ENCODE data around the gene ANKRD12.

DNA sequence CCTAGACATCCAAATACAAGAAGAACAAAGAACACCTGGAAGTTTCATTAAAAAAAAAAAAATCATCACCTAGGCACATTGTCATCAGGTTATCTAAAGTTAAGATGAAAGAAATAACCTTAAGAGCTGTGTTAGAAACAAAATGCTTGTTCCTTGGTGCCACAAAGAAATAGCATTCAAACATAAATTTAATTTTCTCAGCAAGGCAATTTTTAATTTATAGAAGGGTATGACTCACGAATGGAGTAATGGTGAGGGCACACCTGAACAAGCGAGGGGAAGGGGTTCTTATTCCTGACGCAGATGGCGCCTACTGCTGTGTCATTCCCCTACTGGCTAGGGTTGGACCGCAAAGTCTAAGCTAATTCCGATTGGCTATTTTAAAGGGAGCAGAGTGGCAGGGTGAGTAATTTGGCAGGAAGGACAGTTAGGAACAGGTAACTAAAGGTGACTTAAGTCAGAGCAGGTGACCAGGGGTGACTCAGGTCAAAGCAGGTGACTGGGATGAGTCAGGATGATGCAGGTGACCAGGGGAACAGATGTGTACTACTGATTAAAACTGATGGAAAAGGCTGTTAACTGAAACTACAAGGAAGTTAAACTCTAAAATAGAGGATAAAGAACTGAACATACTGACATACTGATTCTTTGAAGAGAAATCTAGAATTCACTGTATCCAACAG is 167.9 kb downstream of the ANKRD12 start:
- TF ChIP-seq, protein P1, sequence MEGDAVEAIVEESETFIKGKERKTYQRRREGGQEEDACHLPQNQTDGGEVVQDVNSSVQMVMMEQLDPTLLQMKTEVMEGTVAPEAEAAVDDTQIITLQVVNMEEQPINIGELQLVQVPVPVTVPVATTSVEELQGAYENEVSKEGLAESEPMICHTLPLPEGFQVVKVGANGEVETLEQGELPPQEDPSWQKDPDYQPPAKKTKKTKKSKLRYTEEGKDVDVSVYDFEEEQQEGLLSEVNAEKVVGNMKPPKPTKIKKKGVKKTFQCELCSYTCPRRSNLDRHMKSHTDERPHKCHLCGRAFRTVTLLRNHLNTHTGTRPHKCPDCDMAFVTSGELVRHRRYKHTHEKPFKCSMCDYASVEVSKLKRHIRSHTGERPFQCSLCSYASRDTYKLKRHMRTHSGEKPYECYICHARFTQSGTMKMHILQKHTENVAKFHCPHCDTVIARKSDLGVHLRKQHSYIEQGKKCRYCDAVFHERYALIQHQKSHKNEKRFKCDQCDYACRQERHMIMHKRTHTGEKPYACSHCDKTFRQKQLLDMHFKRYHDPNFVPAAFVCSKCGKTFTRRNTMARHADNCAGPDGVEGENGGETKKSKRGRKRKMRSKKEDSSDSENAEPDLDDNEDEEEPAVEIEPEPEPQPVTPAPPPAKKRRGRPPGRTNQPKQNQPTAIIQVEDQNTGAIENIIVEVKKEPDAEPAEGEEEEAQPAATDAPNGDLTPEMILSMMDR (IDR thresholded peaks at IDR 0.05): no peak
- no peak for TF ChIP-seq POLR2A (IDR thresholded peaks at IDR 0.05)
